ENCODE data around the gene NF2. TPM values are rescaled to one million over a fixed set of nuclear protein-coding genes. Genes with fewer than 3 reads are reported as not detected.

Gene NF2
- total and polyA plus RNA-seq, 10 of the 15 experiments (the other 5 are each of a cell fraction or from before 2014, with no cell fraction given) = 2.2 to 49.8 (median 22.5) TPM

DNA sequence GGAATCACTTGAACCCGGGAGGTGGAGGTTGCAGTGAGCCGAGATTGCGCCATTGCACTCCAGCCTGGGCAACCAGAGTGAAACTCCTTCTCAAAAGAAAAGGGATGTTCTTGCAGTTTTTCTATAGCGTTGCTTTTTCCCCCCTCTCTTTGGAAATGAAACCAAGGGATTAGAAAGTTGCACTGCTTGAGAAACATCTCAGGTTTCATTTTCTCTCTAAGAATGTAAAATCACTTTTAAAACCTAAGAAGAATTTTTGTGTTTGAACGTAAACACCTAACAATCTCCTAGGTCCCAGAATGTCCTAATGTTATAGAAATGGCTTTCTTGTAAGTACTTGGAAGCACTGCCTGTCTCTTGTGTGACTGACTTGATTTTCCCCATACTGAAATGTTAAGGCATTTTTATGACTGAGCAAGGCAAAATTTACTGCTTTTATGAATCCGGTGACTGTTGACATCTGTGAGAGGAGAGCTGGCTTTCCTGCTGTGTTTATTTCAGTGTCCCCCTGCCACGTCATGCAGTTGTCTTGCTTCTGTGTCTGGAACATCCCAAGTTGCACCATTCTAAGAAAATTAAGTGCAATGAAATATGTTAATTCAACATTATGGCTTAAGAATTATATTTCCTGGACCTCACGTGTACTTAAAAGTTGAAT, 37.7 kb downstream of the NF2 start:
- H3K9me3 ChIP-seq (replicated peaks; ENCODE audit: control insufficient read depth, insufficient read depth, low read length) = no peaks in the 10 kb centered on the region
- H3K4me3 ChIP-seq = no peak overlapping the region
- BruUV-seq (replicated peaks) = no TSS peak
- intact Hi-C loops (cut with micrococcal nuclease; ENCODE audit: unreplicated experiment) (no loop called here), in situ Hi-C loops (cut with MboI) (no loop called here)
- H4K20me1 ChIP-seq (ENCODE audit: control insufficient read depth, insufficient read depth) = no peaks in the 10 kb centered on the region
- FAIRE-seq (no peak), ATAC-seq (no peak), DNase-seq (ENCODE audit: low read depth, low spot score) (no peak)
- no peaks in the 10 kb centered on the region for H3K79me2 ChIP-seq (ENCODE audit: control insufficient read depth, insufficient read depth, low read length)
- WGBS (ENCODE audit: insufficient coverage, insufficient replicate concordance, low lambda C conversion rate, missing lambda C conversion rate) = 41% methylated on average over 8 of the region's 8 CpGs
- ChIA-PET RAD21 (ENCODE audit: unreplicated experiment) (no interaction called here), CTCF (interaction anchor here (1.0 to 1.2 kb wide), 2 partner anchors 18 to 364 kb away, joined by 3 read pairs; no protein-coding TSS in a partner anchor), POLR2A (no interaction called here), SMC1A (ENCODE audit: uncharacterized antibody, unreplicated experiment) (no interaction called here)
- no peak for TF ChIP-seq PML (IDR thresholded peaks at IDR 0.05; ENCODE audit: low read length)
- TF ChIP-seq RFX5 (IDR thresholded peaks at IDR 0.05; ENCODE audit: low read depth, low read length) = no peak
- no peak for TF ChIP-seq ZNF274 (IDR thresholded peaks at IDR 0.05; ENCODE audit: insufficient read depth, insufficient read length)
- no peak for TF ChIP-seq ZNF24 (IDR thresholded peaks at IDR 0.05)
- H3K27me3 ChIP-seq (replicated peaks in 1 of 2; ENCODE audit: control insufficient read depth in 2 of 2, insufficient read depth in 2 of 2, low read length in 1 of 2) = no peaks in the 10 kb centered on the region
- peaks cover 22% of the 10 kb centered on the region for H3K4me1 ChIP-seq (ENCODE audit: control insufficient read depth, insufficient read depth, low read length)
- no peak overlapping the region for H3K4me2 ChIP-seq (ENCODE audit: control insufficient read depth, insufficient read depth)
- no peak overlapping the region for H3K27ac ChIP-seq (ENCODE audit: control insufficient read depth, insufficient read depth)
- no peak overlapping the region for H3K9ac ChIP-seq (ENCODE audit: control insufficient read depth, insufficient read depth, low read length)
- peaks cover 0 to 16% of the 10 kb centered on the region in 2 experiments; a peak in 3 of 4 replicates for H3K36me3 ChIP-seq (ENCODE audit: control insufficient read depth in 2 of 2, insufficient read depth in 2 of 2, low read length in 1 of 2)
- H2AFZ ChIP-seq (ENCODE audit: control insufficient read depth, low read depth, low read length) = no peak overlapping the region

DNA sequence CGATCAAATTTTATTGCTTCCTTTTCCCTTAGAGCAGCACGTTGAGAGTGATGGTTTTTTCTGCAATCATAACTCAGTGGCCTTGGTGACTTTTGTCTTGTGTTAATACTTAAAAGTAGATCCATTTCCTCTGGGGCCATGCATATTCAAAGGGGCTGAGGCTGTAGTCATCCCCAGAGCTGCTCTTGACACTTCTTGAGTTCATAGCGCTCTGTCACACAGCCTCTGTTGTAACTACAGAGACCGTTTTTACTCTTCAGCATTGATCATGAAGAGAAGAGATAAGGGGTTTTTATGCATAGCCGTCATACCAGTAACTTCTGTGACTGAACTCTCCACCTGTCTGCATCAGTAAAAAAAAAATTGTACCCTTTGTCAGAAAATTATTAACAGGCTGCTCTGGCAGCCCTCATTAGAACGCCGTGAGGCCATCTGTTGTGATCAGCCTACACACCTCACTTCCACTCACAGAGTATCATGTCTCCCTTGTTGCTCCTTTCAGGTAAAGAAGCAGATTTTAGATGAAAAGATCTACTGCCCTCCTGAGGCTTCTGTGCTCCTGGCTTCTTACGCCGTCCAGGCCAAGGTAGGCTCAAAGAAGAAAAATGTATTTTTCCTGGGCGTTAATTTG, 38.4 kb downstream of the NF2 start:
- ChIA-PET SMC1A (ENCODE audit: uncharacterized antibody, unreplicated experiment) (no interaction called here), CTCF (interaction anchor here (1.0 to 1.2 kb wide), 2 partner anchors 18 to 363 kb away, joined by 3 read pairs; no protein-coding TSS in a partner anchor), RAD21 (ENCODE audit: unreplicated experiment) (no interaction called here), POLR2A (no interaction called here)
- no peaks in the 10 kb centered on the region for H3K27me3 ChIP-seq (replicated peaks in 1 of 2; ENCODE audit: control insufficient read depth in 2 of 2, insufficient read depth in 2 of 2, low read length in 1 of 2)
- in situ Hi-C loops (cut with MboI) = no loop called here
- intact Hi-C loops (cut with micrococcal nuclease; ENCODE audit: unreplicated experiment) = no loop called here
- H3K4me2 ChIP-seq (ENCODE audit: control insufficient read depth, insufficient read depth) = no peak overlapping the region
- no TSS peak for BruUV-seq (replicated peaks)
- FAIRE-seq = no peak
- no peak overlapping the region for H2AFZ ChIP-seq (ENCODE audit: control insufficient read depth, low read depth, low read length)
- H3K36me3 ChIP-seq (ENCODE audit: control insufficient read depth in 2 of 2, insufficient read depth in 2 of 2, low read length in 1 of 2) = peaks cover 0 to 16% of the 10 kb centered on the region in 2 experiments; a peak in 3 of 4 replicates
- no peaks in the 10 kb centered on the region for H3K9me3 ChIP-seq (replicated peaks; ENCODE audit: control insufficient read depth, insufficient read depth, low read length)
- H3K4me3 ChIP-seq = no peak overlapping the region
- ATAC-seq = no peak
- peaks cover 22% of the 10 kb centered on the region for H3K4me1 ChIP-seq (ENCODE audit: control insufficient read depth, insufficient read depth, low read length)
- 31% methylated on average over 10 of the region's 10 CpGs for WGBS (ENCODE audit: insufficient coverage, insufficient replicate concordance, low lambda C conversion rate, missing lambda C conversion rate)
- no peaks in the 10 kb centered on the region for H4K20me1 ChIP-seq (ENCODE audit: control insufficient read depth, insufficient read depth)
- no peak overlapping the region for H3K9ac ChIP-seq (ENCODE audit: control insufficient read depth, insufficient read depth, low read length)
- DNase-seq (ENCODE audit: low read depth, low spot score) = no peak
- H3K79me2 ChIP-seq (ENCODE audit: control insufficient read depth, insufficient read depth, low read length) = no peaks in the 10 kb centered on the region
- H3K27ac ChIP-seq (ENCODE audit: control insufficient read depth, insufficient read depth) = no peak overlapping the region
- TF ChIP-seq CBFB (IDR thresholded peaks at IDR 0.05; ENCODE audit: low read depth) (no peak), RUNX3 (IDR thresholded peaks at IDR 0.05; ENCODE audit: low read length) (no peak), MXI1 (IDR thresholded peaks at IDR 0.05; ENCODE audit: low read depth, low read length) (no peak)

All from GM12878 (cell line).